SK-N-SH (cell line): Measurements from ENCODE around the gene CD209. TPM values are rescaled to one million over a fixed set of nuclear protein-coding genes. Genes with fewer than 3 reads are reported as not detected.

Experiments
- CTCF ChIA-PET: fragments of 300-600, 350-600 bp; formaldehyde crosslinking; extraction: SDS; loops from one replicate; lab custom pipeline; 2021; lab: Yijun Ruan, JAX
- POLR2A ChIA-PET: fragments of 350-600 bp; sonication (Branson Sonifier 250); formaldehyde crosslinking; extraction: SDS; loops from one replicate; lab custom pipeline; 2020; ENCODE audit warnings: antibody characterized with exemption, inconsistent platforms; lab: Yijun Ruan, JAX
- DNase-seq: peaks from one replicate; pipeline ENCODE4 v3.0.0; 2012
- H2AFZ ChIP-seq: fragments of 200-600 bp; sonication (generic); 2 replicates; pipeline ENCODE4 v1.8.1; 2016; ENCODE audit warnings: antibody characterized with exemption, mild to moderate bottlenecking, low read depth
- H3F3A ChIP-seq: fragments of 200-600 bp; sonication (generic); replicated peaks from 2 replicates; pipeline ENCODE3; 2016; ENCODE audit warnings: antibody characterized with exemption, mild to moderate bottlenecking; ENCODE audit not compliant: insufficient read depth
- H3K27ac ChIP-seq, 2 experiments: fragments of 200-500 bp in 1 of 2; fragments of 200-600 bp in 1 of 2; sonication (Bioruptor generic) in 1 of 2; sonication (generic), shearing (Covaris generic) in 1 of 2; 2 replicates each; pipeline versions ENCODE4 v1.5.1 to v1.6.1; 2014 to 2016; ENCODE audit warnings: low read depth in 2 of 2, inconsistent platforms in 1 of 2, low read length in 1 of 2, mild to moderate bottlenecking in 1 of 2, mixed read lengths in 1 of 2
- H3K27me3 ChIP-seq: fragments of 200-600 bp; sonication (generic), shearing (Covaris generic); 2 replicates; pipeline ENCODE4 v1.6.1; 2016; ENCODE audit warnings: mixed run types; ENCODE audit not compliant: insufficient read depth
- H3K36me3 ChIP-seq, 2 experiments: fragments of 200-500 bp in 1 of 2; fragments of 200-600 bp in 1 of 2; sonication (Bioruptor generic) in 1 of 2; sonication (generic) in 1 of 2; replicated peaks in 1 of 2; 2 replicates each; pipeline versions ENCODE3 to v1.5.1; 2014 to 2016; ENCODE audit warnings: low read length in 1 of 2, mild to moderate bottlenecking in 1 of 2; ENCODE audit not compliant: insufficient read depth in 2 of 2, control insufficient read depth in 1 of 2
- H3K4me1 ChIP-seq, 2 experiments: fragments of 200-500 bp in 1 of 2; fragments of 200-600 bp in 1 of 2; sonication (Bioruptor generic) in 1 of 2; sonication (generic), shearing (Covaris generic) in 1 of 2; 2 replicates each; pipeline versions ENCODE4 v1.5.1 to v1.6.1; 2014 to 2016; ENCODE audit warnings: low read depth in 1 of 2, low read length in 1 of 2, mixed run types in 1 of 2; ENCODE audit not compliant: insufficient read depth in 2 of 2, control insufficient read depth in 1 of 2
- H3K4me2 ChIP-seq: fragments of 200-600 bp; sonication (generic), shearing (Covaris generic); 2 replicates; pipeline ENCODE4 v1.6.1; 2017; ENCODE audit warnings: mixed run types
- H3K4me3 ChIP-seq, 2 experiments: fragments of 200-500 bp in 1 of 2; fragments of 200-600 bp in 1 of 2; sonication (Bioruptor generic) in 1 of 2; sonication (generic), shearing (Covaris generic) in 1 of 2; 2 replicates each; pipeline versions ENCODE4 v1.5.1 to v1.8.1; 2014 to 2016; ENCODE audit warnings: low read depth in 2 of 2, inconsistent platforms in 1 of 2, low read length in 1 of 2, mild to moderate bottlenecking in 1 of 2, mixed read lengths in 1 of 2, moderate library complexity in 1 of 2
- H3K79me2 ChIP-seq: fragments of 200-600 bp; sonication (generic); 2 replicates; pipeline ENCODE4 v1.8.1; 2017; ENCODE audit warnings: mild to moderate bottlenecking; ENCODE audit not compliant: insufficient read depth
- H3K9ac ChIP-seq: fragments of 200-600 bp; sonication (generic); 2 replicates; pipeline ENCODE4 v1.6.1; 2017; ENCODE audit warnings: mixed run types
- H3K9me2 ChIP-seq: fragments of 200-600 bp; sonication (generic); 2 replicates; pipeline ENCODE4 v1.6.1; 2017; ENCODE audit warnings: mixed run types
- H3K9me3 ChIP-seq: fragments of 200-600 bp; sonication (generic); 2 replicates; pipeline ENCODE4 v1.6.1; 2017; ENCODE audit warnings: mixed run types, mild to moderate bottlenecking, moderate library complexity
- H4K20me1 ChIP-seq: fragments of 200-600 bp; sonication (generic); 2 replicates; pipeline ENCODE4 v1.6.1; 2017; ENCODE audit warnings: mild to moderate bottlenecking, mixed run types; ENCODE audit not compliant: insufficient read depth
- CHD2 ChIP-seq: fragments of 150-350 bp; IDR thresholded peaks from 2 replicates; pipeline ENCODE4 v1.6.1; 2018; ENCODE audit warnings: low read length; ENCODE audit not compliant: partially characterized antibody
- EP300 ChIP-seq, 2 experiments: IDR thresholded peaks; 2 replicates each; pipeline versions ENCODE4 v1.4.0 to v1.6.1; 2012; ENCODE audit warnings: borderline replicate concordance in 1 of 2, low read depth in 1 of 2, low read length in 1 of 2
- FOXM1 ChIP-seq: IDR thresholded peaks from 2 replicates; pipeline ENCODE4 v1.4.0; 2012; ENCODE audit warnings: low read depth, mild to moderate bottlenecking
- IRF3 ChIP-seq: fragments of 150-350 bp; IDR thresholded peaks from 2 replicates; pipeline ENCODE4 v1.6.1; 2016; ENCODE audit warnings: mild to moderate bottlenecking, low read depth, low read length
- MAX ChIP-seq: IDR thresholded peaks from 2 replicates; pipeline ENCODE4 v1.4.0; 2012; ENCODE audit warnings: low read depth
- NFIC ChIP-seq: IDR thresholded peaks from 2 replicates; pipeline ENCODE4 v1.4.0; 2012; ENCODE audit warnings: borderline replicate concordance
- RAD21 ChIP-seq: IDR thresholded peaks from 2 replicates; pipeline ENCODE4 v1.6.1; 2012; ENCODE audit warnings: mild to moderate bottlenecking, low read length
- REST ChIP-seq: IDR thresholded peaks from 2 replicates; pipeline ENCODE4 v1.6.1; 2012; ENCODE audit warnings: mild to moderate bottlenecking, low read depth, low read length, moderate library complexity
- RXRA ChIP-seq: IDR thresholded peaks from 2 replicates; pipeline ENCODE4 v1.4.0; 2012; ENCODE audit warnings: low read depth, mild to moderate bottlenecking, borderline replicate concordance
- SMC3 ChIP-seq: IDR thresholded peaks from 2 replicates; pipeline ENCODE4 v1.6.1; 2012; ENCODE audit warnings: low read depth, low read length, improper control_type of control experiment
- USF1 ChIP-seq: IDR thresholded peaks from 2 replicates; pipeline ENCODE4 v1.4.0; 2012; ENCODE audit warnings: low read depth, borderline replicate concordance
- USF2 ChIP-seq: fragments of 150-350 bp; IDR thresholded peaks from 2 replicates; pipeline ENCODE4 v1.6.1; 2017; ENCODE audit warnings: antibody characterized with exemption, low read length, low read depth, borderline replicate concordance
- WGBS: methylation state at CpG from one replicate; pipeline ENCODE4 v1.1.6; 2017; ENCODE audit warnings: low lambda C conversion rate; 5-methylcytosine and 5-hydroxymethylcytosine counted together
- polyA plus RNA-seq, 3 experiments: library from polyadenylated mRNA; depleted of rRNA; stranded (reverse); fragments of >200 nt; gene quantifications; 2 replicates each; pipeline ENCODE4 v1.2.3, GENCODE V29; 2012
- TF ChIP-seq, protein P1 (sequence below): IDR thresholded peaks from 2 replicates; pipeline ENCODE4 v1.4.0; 2012; ENCODE audit warnings: low read depth, borderline replicate concordance

The CD209 gene
- polyA plus RNA-seq, 1 of the 3 experiments (the other 2 are of a cell fraction): not detected

GRCh38 chr19:7784856-7785255 is 37.5 kb upstream of the CD209 start:
- Histone ChIP-seq H3K9me3 (no peaks in the 10 kb centered on the region), H3K9ac (no peak overlapping the region), H3K4me1 (no peaks in the 10 kb centered on the region), H3K27me3 (peaks cover 95% of the 10 kb centered on the region), H3K4me2 (no peak overlapping the region), H3K4me3 (no peak overlapping the region), H3F3A (no peaks in the 10 kb centered on the region), H4K20me1 (no peaks in the 10 kb centered on the region), H3K27ac (no peak overlapping the region), H3K9me2 (no peaks in the 10 kb centered on the region), H2AFZ (no peak overlapping the region), H3K36me3 (no peaks in the 10 kb centered on the region), H3K79me2 (no peaks in the 10 kb centered on the region)
- CTCF ChIA-PET: interaction anchor here (1.0 to 4.2 kb wide), 2 partner anchors 14 to 683 kb away, joined by 5 to 28 read pairs; no protein-coding TSS in a partner anchor
- DNase-seq: no peak
- POLR2A ChIA-PET: no interaction called here
- TF ChIP-seq EP300 (IDR thresholded peaks at IDR 0.05; ENCODE audit: borderline replicate concordance in 1 of 2, low read depth in 1 of 2, low read length in 1 of 2) (no peak), USF1 (no peak), IRF3 (no peak), MAX (no peak), RAD21 (no peak), NFIC (no peak), CHD2 (no peak), USF2 (no peak), FOXM1 (no peak), SMC3 (no peak), RXRA (no peak)
- TF ChIP-seq, protein P1, sequence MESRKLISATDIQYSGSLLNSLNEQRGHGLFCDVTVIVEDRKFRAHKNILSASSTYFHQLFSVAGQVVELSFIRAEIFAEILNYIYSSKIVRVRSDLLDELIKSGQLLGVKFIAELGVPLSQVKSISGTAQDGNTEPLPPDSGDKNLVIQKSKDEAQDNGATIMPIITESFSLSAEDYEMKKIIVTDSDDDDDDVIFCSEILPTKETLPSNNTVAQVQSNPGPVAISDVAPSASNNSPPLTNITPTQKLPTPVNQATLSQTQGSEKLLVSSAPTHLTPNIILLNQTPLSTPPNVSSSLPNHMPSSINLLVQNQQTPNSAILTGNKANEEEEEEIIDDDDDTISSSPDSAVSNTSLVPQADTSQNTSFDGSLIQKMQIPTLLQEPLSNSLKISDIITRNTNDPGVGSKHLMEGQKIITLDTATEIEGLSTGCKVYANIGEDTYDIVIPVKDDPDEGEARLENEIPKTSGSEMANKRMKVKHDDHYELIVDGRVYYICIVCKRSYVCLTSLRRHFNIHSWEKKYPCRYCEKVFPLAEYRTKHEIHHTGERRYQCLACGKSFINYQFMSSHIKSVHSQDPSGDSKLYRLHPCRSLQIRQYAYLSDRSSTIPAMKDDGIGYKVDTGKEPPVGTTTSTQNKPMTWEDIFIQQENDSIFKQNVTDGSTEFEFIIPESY: no peak

- Histone ChIP-seq H3K79me2 (no peaks in the 10 kb centered on the region), H2AFZ (no peak overlapping the region), H3K9me2 (no peaks in the 10 kb centered on the region), H3K9ac (no peak overlapping the region), H3K9me3 (no peaks in the 10 kb centered on the region), H3F3A (no peaks in the 10 kb centered on the region), H3K4me2 (no peak overlapping the region), H4K20me1 (no peaks in the 10 kb centered on the region), H3K27me3 (peaks cover 95% of the 10 kb centered on the region), H3K4me1 (no peaks in the 10 kb centered on the region; a peak in 1 of 4 replicates), H3K27ac (no peak overlapping the region), H3K36me3 (no peaks in the 10 kb centered on the region), H3K4me3 (no peak overlapping the region)
- under 1% methylated on average over 8 of the region's 8 CpGs for WGBS
- DNase-seq: no peak
- peak; percentile 81 for TF ChIP-seq REST
- no peak for TF ChIP-seq USF2
- CTCF ChIA-PET: interaction anchor here (0.7 to 4.2 kb wide), 4 partner anchors 15 to 682 kb away, joined by 5 to 28 read pairs (median 5); partner anchors contain the start of gene TRAPPC5
- POLR2A ChIA-PET: no interaction called here
Measured at GRCh38 chr19:7783991-7784423, 36.7 kb upstream of the CD209 start.
